Neural progenitor cell (in vitro differentiated cells): ENCODE measurements around the gene VAMP2. TPM values are rescaled to one million over a fixed set of nuclear protein-coding genes. Genes with fewer than 3 reads are reported as not detected.

Experiments
- DNase-seq: peaks from one replicate; pipeline ENCODE4 v3.0.0-alpha.2; 2016; ENCODE audit warnings: low spot score
- H2AFZ ChIP-seq: fragments of 200-600 bp; sonication (generic); replicated peaks from 2 replicates; pipeline ENCODE4 v1.6.1; 2016; ENCODE audit warnings: antibody characterized with exemption
- H3F3A ChIP-seq: fragments of 200-600 bp; sonication (generic); 2 replicates; pipeline ENCODE4 v1.6.1; 2016; ENCODE audit warnings: antibody characterized with exemption, low read depth
- H3K27ac ChIP-seq: fragments of 200-600 bp; sonication (generic); 2 replicates; pipeline ENCODE4 v1.5.1; 2016; ENCODE audit warnings: mild to moderate bottlenecking
- H3K27me3 ChIP-seq: fragments of 200-600 bp; sonication (generic); 2 replicates; pipeline ENCODE4 v1.6.1; 2016; ENCODE audit warnings: mild to moderate bottlenecking, moderate library complexity
- H3K36me3 ChIP-seq: fragments of 200-600 bp; sonication (generic); 2 replicates; pipeline ENCODE4 v1.5.1; 2016
- H3K4me1 ChIP-seq: fragments of 200-600 bp; sonication (generic); 2 replicates; pipeline ENCODE4 v1.6.1; 2016; ENCODE audit warnings: mixed run types
- H3K4me2 ChIP-seq: fragments of 200-600 bp; sonication (generic); 2 replicates; pipeline ENCODE4 v1.6.1; 2016
- H3K4me3 ChIP-seq: fragments of 200-600 bp; sonication (generic); 2 replicates; pipeline ENCODE4 v1.5.1; 2016
- H3K79me2 ChIP-seq: fragments of 200-600 bp; sonication (generic); 2 replicates; pipeline ENCODE4 v1.6.1; 2016; ENCODE audit warnings: low read depth
- H3K9ac ChIP-seq: fragments of 200-600 bp; sonication (generic); 2 replicates; pipeline ENCODE4 v1.6.1; 2016
- H3K9me3 ChIP-seq: fragments of 200-600 bp; sonication (generic); 2 replicates; pipeline ENCODE4 v1.5.1; 2016; ENCODE audit warnings: low read depth
- H4K20me1 ChIP-seq: fragments of 200-600 bp; sonication (generic); 2 replicates; pipeline ENCODE4 v1.6.1; 2016; ENCODE audit warnings: low read depth
- H3K27ac Mint-ChIP-seq: 3 replicates; pipeline ENCODE4 v1.8.0; 2021; ENCODE audit warnings: mixed read lengths
- H3K27me3 Mint-ChIP-seq: 2 replicates; pipeline ENCODE4 v1.8.0; 2022; ENCODE audit warnings: low read depth, mild to moderate bottlenecking, inconsistent platforms, moderate library complexity, mixed read lengths; ENCODE audit not compliant: insufficient read depth
- H3K36me3 Mint-ChIP-seq: 3 replicates; pipeline ENCODE4 v1.8.0; 2021; ENCODE audit warnings: mixed read lengths
- H3K4me1 Mint-ChIP-seq: 3 replicates; pipeline ENCODE4 v1.8.0; 2021; ENCODE audit warnings: mixed read lengths
- H3K4me3 Mint-ChIP-seq: 3 replicates; pipeline ENCODE4 v1.8.0; 2021; ENCODE audit warnings: mild to moderate bottlenecking, moderate library complexity, mixed read lengths
- H3K9me3 Mint-ChIP-seq: 3 replicates; pipeline ENCODE4 v1.8.0; 2020; ENCODE audit warnings: mixed read lengths
- CTCF ChIP-seq: fragments of 200-600 bp; sonication (generic); IDR thresholded peaks from 2 replicates; pipeline ENCODE4 v1.5.1; 2017; ENCODE audit warnings: antibody characterized with exemption, mild to moderate bottlenecking
- EZH2 ChIP-seq: fragments of 200-600 bp; sonication (generic); IDR thresholded peaks from 2 replicates; pipeline ENCODE4 v1.6.1; 2017; ENCODE audit warnings: antibody characterized with exemption, mild to moderate bottlenecking, moderate library complexity
- EZH2phosphoT487 ChIP-seq: fragments of 200-600 bp; sonication (generic); IDR thresholded peaks from 2 replicates; pipeline ENCODE4 v1.6.1; 2017; ENCODE audit warnings: antibody characterized with exemption
- total RNA-seq: library from RNA; depleted of rRNA; stranded (reverse); fragments of >200 nt; gene quantifications from 2 replicates; pipeline ENCODE4 v1.2.3, GENCODE V29; 2015; ENCODE audit warnings: low replicate concordance

Gene VAMP2
- total RNA-seq, 1 donor from 2014 or later, result 11.7 TPM

GRCh38 chr17:8138672-8139371 is 23.9 kb downstream of the VAMP2 start:
- Histone ChIP-seq H2AFZ (no peak overlapping the region), H3K9ac (peak overlapping the region; percentile 39), H3F3A (peaks cover 33% of the 10 kb centered on the region), H3K36me3 (no peaks in the 10 kb centered on the region), H3K4me1 (peaks cover 5% of the 10 kb centered on the region), H3K4me3 (peak overlapping the region; percentile 79), H3K27ac (peak overlapping the region; percentile 86), H3K79me2 (no peaks in the 10 kb centered on the region), H3K9me3 (no peaks in the 10 kb centered on the region), H4K20me1 (peaks cover 7% of the 10 kb centered on the region), H3K27me3 (peaks cover 16% of the 10 kb centered on the region), H3K4me2 (peak overlapping the region; percentile 90)
- Mint-ChIP-seq H3K27me3 (peaks cover 5% of the 10 kb centered on the region), H3K27ac (no peak overlapping the region), H3K9me3 (no peaks in the 10 kb centered on the region), H3K4me3 (no peak overlapping the region), H3K4me1 (peaks cover 5% of the 10 kb centered on the region), H3K36me3 (peaks cover 13% of the 10 kb centered on the region)
- TF ChIP-seq CTCF, result peak; percentile 87
- TF ChIP-seq EZH2phosphoT487, result no peak
- peak; percentile 98 for DNase-seq

GRCh38 chr17:8138374-8138671 is 24.4 kb downstream of the VAMP2 start:
- no peak overlapping the region for H3K27ac Mint-ChIP-seq
- H3K27me3 Mint-ChIP-seq, result peaks cover 5% of the 10 kb centered on the region
- H3K27ac ChIP-seq, result no peak overlapping the region
- no peak overlapping the region for H3K9ac ChIP-seq
- H3K9me3 ChIP-seq, result no peaks in the 10 kb centered on the region
- peaks cover 10% of the 10 kb centered on the region for H3K4me1 ChIP-seq
- H3K4me2 ChIP-seq, result peak overlapping the region; percentile 90
- no peaks in the 10 kb centered on the region for H3K36me3 ChIP-seq
- H3K4me3 Mint-ChIP-seq, result no peak overlapping the region
- DNase-seq, result no peak
- no peaks in the 10 kb centered on the region for H3K9me3 Mint-ChIP-seq
- peaks cover 7% of the 10 kb centered on the region for H4K20me1 ChIP-seq
- peaks cover 38% of the 10 kb centered on the region for H3F3A ChIP-seq
- TF ChIP-seq EZH2phosphoT487, result peak; percentile 25
- TF ChIP-seq EZH2, result no peak
- no peak for TF ChIP-seq CTCF
- H3K4me1 Mint-ChIP-seq, result peaks cover 9% of the 10 kb centered on the region
- peak overlapping the region; percentile 79 for H3K4me3 ChIP-seq
- H2AFZ ChIP-seq, result peak overlapping the region; percentile 96
- H3K79me2 ChIP-seq, result no peaks in the 10 kb centered on the region
- H3K27me3 ChIP-seq, result peaks cover 16% of the 10 kb centered on the region
- H3K36me3 Mint-ChIP-seq, result peaks cover 10% of the 10 kb centered on the region

- Mint-ChIP-seq H3K9me3 (no peaks in the 10 kb centered on the region), H3K27me3 (peaks cover 5% of the 10 kb centered on the region), H3K36me3 (peaks cover 10% of the 10 kb centered on the region), H3K4me3 (no peak overlapping the region), H3K27ac (no peak overlapping the region), H3K4me1 (peaks cover 11% of the 10 kb centered on the region)
- no peak for TF ChIP-seq CTCF
- TF ChIP-seq EZH2, result no peak
- no peak for TF ChIP-seq EZH2phosphoT487
- Histone ChIP-seq H2AFZ (peak overlapping the region; percentile 96), H3K27me3 (peaks cover 16% of the 10 kb centered on the region), H3K4me1 (peaks cover 10% of the 10 kb centered on the region), H3K36me3 (no peaks in the 10 kb centered on the region), H3K79me2 (no peaks in the 10 kb centered on the region), H4K20me1 (peaks cover 7% of the 10 kb centered on the region), H3K4me3 (peak overlapping the region; percentile 79), H3F3A (peaks cover 43% of the 10 kb centered on the region), H3K9ac (no peak overlapping the region), H3K4me2 (peak overlapping the region; percentile 90), H3K9me3 (no peaks in the 10 kb centered on the region), H3K27ac (no peak overlapping the region)
- DNase-seq, result no peak
Measured at GRCh38 chr17:8137645-8138373, 24.9 kb downstream of the VAMP2 start.
